Mesendoderm (in vitro differentiated cells): ENCODE results near the gene ZNF277.
A peak's percentile ranks its signal among the peaks of the same experiment; 100 is the strongest.

Source experiments
- DNase-seq: peaks from one replicate; pipeline ENCODE4 v3.0.0; 2013
- H2AK5ac ChIP-seq: 2 replicates; pipeline ENCODE4 v1.6.1; 2013; ENCODE audit warnings: low read length, inconsistent platforms
- H2BK120ac ChIP-seq: 2 replicates; pipeline ENCODE4 v1.6.1; 2013; ENCODE audit warnings: low read depth, mild to moderate bottlenecking, low read length, moderate library complexity, mixed read lengths
- H2BK15ac ChIP-seq: replicated peaks from 2 replicates; pipeline ENCODE4 v1.6.1; 2013; ENCODE audit warnings: low read depth, mild to moderate bottlenecking, moderate library complexity
- H2BK5ac ChIP-seq: 2 replicates; pipeline ENCODE4 v1.6.1; 2013; ENCODE audit warnings: low read length, inconsistent platforms
- H3K18ac ChIP-seq: 2 replicates; pipeline ENCODE4 v1.6.1; 2013; ENCODE audit warnings: mild to moderate bottlenecking, low read length, mixed read lengths
- H3K23ac ChIP-seq: one replicate; pipeline ENCODE4 v1.6.1; 2013; ENCODE audit warnings: low read length
- H3K27ac ChIP-seq: 2 replicates; pipeline ENCODE4 v1.5.1; 2013; ENCODE audit warnings: low read depth, mild to moderate bottlenecking, inconsistent platforms, low read length, moderate library complexity
- H3K27me3 ChIP-seq: 2 replicates; pipeline ENCODE4 v1.6.1; 2013; ENCODE audit warnings: low read length, control low read depth, mild to moderate bottlenecking, inconsistent platforms; ENCODE audit not compliant: insufficient read depth, poor library complexity
- H3K36me3 ChIP-seq: 2 replicates; pipeline ENCODE4 v1.6.1; 2013; ENCODE audit warnings: low read length, inconsistent platforms; ENCODE audit not compliant: control insufficient read depth, insufficient read depth
- H3K4ac ChIP-seq: one replicate; pipeline ENCODE4 v1.6.1; 2013; ENCODE audit warnings: low read depth, mild to moderate bottlenecking, low read length, moderate library complexity
- H3K4me1 ChIP-seq: 2 replicates; pipeline ENCODE4 v1.6.1; 2013; ENCODE audit warnings: low read depth, low read length, inconsistent platforms; ENCODE audit not compliant: control insufficient read depth
- H3K4me2 ChIP-seq: 2 replicates; pipeline ENCODE4 v1.6.1; 2013; ENCODE audit warnings: low read length
- H3K4me3 ChIP-seq: 2 replicates; pipeline ENCODE4 v1.5.1; 2013; ENCODE audit warnings: mild to moderate bottlenecking, low read length
- H3K56ac ChIP-seq: one replicate; pipeline ENCODE4 v1.6.1; 2013; ENCODE audit warnings: low read length
- H3K79me1 ChIP-seq: 2 replicates; pipeline ENCODE4 v1.6.1; 2013; ENCODE audit warnings: low read length, inconsistent platforms
- H3K79me2 ChIP-seq: 2 replicates; pipeline ENCODE4 v1.6.1; 2013; ENCODE audit warnings: mild to moderate bottlenecking, low read length; ENCODE audit not compliant: control insufficient read depth, insufficient read depth
- H3K9ac ChIP-seq: 2 replicates; pipeline ENCODE4 v1.6.1; 2013; ENCODE audit warnings: low read length, inconsistent platforms
- H4K5ac ChIP-seq: one replicate; pipeline ENCODE4 v1.6.1; 2013; ENCODE audit warnings: low read length
- H4K8ac ChIP-seq: one replicate; pipeline ENCODE4 v1.6.1; 2013; ENCODE audit warnings: low read depth, mild to moderate bottlenecking, control low read depth, low read length, moderate library complexity
- WGBS: extraction: QIAGEN DNeasy Blood & Tissue Kit; methylation state at CpG from one replicate; pipeline ENCODE4 v1.1.7; 2013; ENCODE audit warnings: low lambda C conversion rate, missing lambda C conversion rate; ENCODE audit not compliant: insufficient coverage; ENCODE audit errors: extremely low coverage; 5-methylcytosine and 5-hydroxymethylcytosine counted together

The ZNF277 gene

DNA sequence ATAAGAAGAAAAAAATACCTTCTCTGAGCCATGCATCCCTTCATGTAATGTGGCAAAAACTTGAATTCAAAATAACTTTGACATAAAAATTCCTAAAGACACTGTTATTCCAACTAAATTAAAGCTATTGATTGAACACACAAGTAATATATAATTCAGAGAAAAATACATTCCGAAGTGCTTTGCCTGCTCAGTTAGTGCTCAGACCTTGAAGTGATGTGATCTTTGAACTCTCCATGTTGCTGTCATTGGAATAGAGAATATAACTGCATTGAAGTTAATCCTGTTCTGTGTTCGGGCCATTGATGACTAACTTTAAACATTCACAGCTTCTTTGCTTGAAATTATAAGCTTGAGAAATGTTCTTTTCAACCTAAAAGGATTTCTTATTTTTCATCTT is 129.8 kb downstream of the ZNF277 start:
- Histone ChIP-seq H3K79me2 (no peaks in the 10 kb centered on the region), H3K79me1 (no peaks in the 10 kb centered on the region)

DNA sequence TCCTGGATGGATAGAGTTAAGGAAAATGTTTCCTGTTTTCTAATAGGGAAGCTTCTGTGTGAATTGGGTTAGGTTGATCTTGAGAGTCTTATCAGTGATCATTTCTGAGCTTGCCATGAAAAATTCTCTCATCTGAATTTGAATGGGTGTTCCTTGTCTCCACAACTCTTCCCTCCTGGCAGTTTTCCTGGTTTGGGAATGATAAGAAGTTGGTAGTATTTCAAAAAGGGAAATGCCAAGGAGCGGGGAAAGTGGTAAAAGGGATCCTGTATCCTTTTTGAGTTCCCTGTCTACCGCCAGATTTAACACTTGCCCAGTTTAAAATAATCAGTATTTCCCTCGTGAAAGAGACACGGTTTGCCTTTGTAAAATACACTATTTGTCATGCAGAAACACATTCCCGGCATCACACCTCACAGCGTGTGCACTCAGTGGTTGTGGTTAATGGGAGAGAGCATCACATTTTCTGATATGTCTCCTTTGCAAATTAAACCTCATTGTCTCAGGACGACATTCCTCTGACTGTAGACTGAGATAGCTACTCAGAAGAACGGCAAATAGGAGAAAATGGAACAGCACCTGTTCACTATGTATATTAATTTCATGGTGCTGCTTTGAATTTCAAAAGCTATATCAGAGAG is 130.6 kb downstream of the ZNF277 start:
- Histone ChIP-seq H3K27ac (no peak overlapping the region), H3K4me2 (no peak overlapping the region), H2BK120ac (no peak overlapping the region), H3K4me3 (no peak overlapping the region), H3K56ac (no peak overlapping the region), H3K23ac (no peak overlapping the region), H2BK5ac (no peak overlapping the region), H3K27me3 (no peaks in the 10 kb centered on the region), H3K36me3 (no peaks in the 10 kb centered on the region), H3K18ac (peak overlapping the region; percentile 39), H3K4ac (no peak overlapping the region), H3K79me2 (no peaks in the 10 kb centered on the region), H3K4me1 (peaks cover 6% of the 10 kb centered on the region), H4K5ac (no peak overlapping the region), H3K79me1 (no peaks in the 10 kb centered on the region), H2BK15ac (no peak overlapping the region), H4K8ac (no peak overlapping the region), H2AK5ac (no peak overlapping the region), H3K9ac (no peak overlapping the region)
- DNase-seq: peak; percentile 27
- no CpG with 5 or more reads among the region's 8 CpGs for WGBS

More for the DNA sequence above, 129.8 kb downstream of the ZNF277 start:
- Histone ChIP-seq H3K56ac (no peak overlapping the region), H2BK120ac (no peak overlapping the region), H3K4ac (no peak overlapping the region), H2AK5ac (no peak overlapping the region), H2BK15ac (no peak overlapping the region), H3K18ac (no peak overlapping the region), H3K36me3 (no peaks in the 10 kb centered on the region), H3K4me3 (no peak overlapping the region), H3K27ac (no peak overlapping the region), H3K9ac (no peak overlapping the region), H4K5ac (no peak overlapping the region), H3K23ac (no peak overlapping the region), H3K4me1 (peaks cover 6% of the 10 kb centered on the region), H3K27me3 (no peaks in the 10 kb centered on the region), H3K4me2 (no peak overlapping the region), H4K8ac (no peak overlapping the region), H2BK5ac (no peak overlapping the region)
- no peak for DNase-seq
- no CpG with 5 or more reads among the region's 2 CpGs for WGBS

DNA sequence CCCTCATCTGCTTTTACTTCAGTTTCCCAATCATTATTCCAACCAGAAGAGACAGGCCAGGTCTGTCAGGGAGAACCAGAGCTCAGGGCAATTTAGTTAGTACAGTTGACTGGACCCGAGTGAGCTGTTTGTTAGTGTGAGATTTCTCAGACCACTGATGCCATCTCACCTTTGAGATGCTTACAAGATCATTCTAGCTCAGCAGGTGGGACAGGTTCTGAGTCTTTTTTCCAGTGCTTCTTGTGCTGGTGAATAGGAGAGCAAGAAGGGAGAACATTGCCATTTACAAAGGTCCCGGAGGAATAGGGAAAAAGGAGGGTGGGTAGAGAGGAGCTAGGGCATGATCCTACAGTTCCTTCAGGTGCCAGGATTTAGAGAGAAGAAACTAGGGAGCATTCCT is 131.4 kb downstream of the ZNF277 start:
- H3K4ac ChIP-seq: no peak overlapping the region
- no CpG with 5 or more reads among the region's 2 CpGs for WGBS
- H3K36me3 ChIP-seq: no peaks in the 10 kb centered on the region
- H2BK5ac ChIP-seq: no peak overlapping the region
- H4K8ac ChIP-seq: no peak overlapping the region
- H3K9ac ChIP-seq: no peak overlapping the region
- no peak for DNase-seq
- H3K79me2 ChIP-seq: no peaks in the 10 kb centered on the region
- H2BK15ac ChIP-seq: no peak overlapping the region
- no peak overlapping the region for H3K27ac ChIP-seq
- no peaks in the 10 kb centered on the region for H3K27me3 ChIP-seq
- H3K79me1 ChIP-seq: no peaks in the 10 kb centered on the region
- H2AK5ac ChIP-seq: no peak overlapping the region
- H4K5ac ChIP-seq: no peak overlapping the region
- H3K4me3 ChIP-seq: no peak overlapping the region
- no peak overlapping the region for H3K23ac ChIP-seq
- no peak overlapping the region for H2BK120ac ChIP-seq
- H3K4me1 ChIP-seq: peaks cover 6% of the 10 kb centered on the region
- no peak overlapping the region for H3K56ac ChIP-seq
- H3K18ac ChIP-seq: no peak overlapping the region
- no peak overlapping the region for H3K4me2 ChIP-seq

DNA sequence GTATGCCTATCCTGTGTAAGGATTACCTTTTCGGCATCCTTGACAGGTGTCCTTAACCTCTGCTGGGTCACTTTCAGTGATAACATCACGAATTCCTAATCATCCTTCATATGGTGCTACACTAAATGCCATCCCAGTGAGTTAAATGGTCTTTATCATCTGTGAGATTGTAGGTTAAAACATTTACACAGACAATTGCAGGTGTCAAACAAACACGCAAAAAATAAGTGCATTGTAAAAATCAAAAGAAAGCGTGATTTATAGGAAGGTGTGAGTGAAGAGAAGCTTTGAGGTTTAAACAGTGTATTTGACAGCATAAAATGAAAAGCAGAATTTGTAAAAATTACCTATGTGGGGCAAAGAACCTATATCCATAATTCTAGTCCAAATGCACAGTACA is 132.3 kb downstream of the ZNF277 start:
- no peak overlapping the region for H2BK5ac ChIP-seq
- no peaks in the 10 kb centered on the region for H3K79me2 ChIP-seq
- no peaks in the 10 kb centered on the region for H3K27me3 ChIP-seq
- no peak overlapping the region for H3K9ac ChIP-seq
- DNase-seq: no peak
- H3K23ac ChIP-seq: no peak overlapping the region
- no peak overlapping the region for H3K4me2 ChIP-seq
- H3K56ac ChIP-seq: no peak overlapping the region
- no peak overlapping the region for H2BK15ac ChIP-seq
- peaks cover 6% of the 10 kb centered on the region for H3K4me1 ChIP-seq
- H3K18ac ChIP-seq: no peak overlapping the region
- WGBS: 100% methylated on average over 1 of the region's 4 CpGs
- H4K5ac ChIP-seq: no peak overlapping the region
- H2BK120ac ChIP-seq: no peak overlapping the region
- no peak overlapping the region for H3K4me3 ChIP-seq
- no peak overlapping the region for H2AK5ac ChIP-seq
- no peak overlapping the region for H3K4ac ChIP-seq
- no peaks in the 10 kb centered on the region for H3K36me3 ChIP-seq
- H3K27ac ChIP-seq: no peak overlapping the region
- no peaks in the 10 kb centered on the region for H3K79me1 ChIP-seq
- H4K8ac ChIP-seq: no peak overlapping the region

DNA sequence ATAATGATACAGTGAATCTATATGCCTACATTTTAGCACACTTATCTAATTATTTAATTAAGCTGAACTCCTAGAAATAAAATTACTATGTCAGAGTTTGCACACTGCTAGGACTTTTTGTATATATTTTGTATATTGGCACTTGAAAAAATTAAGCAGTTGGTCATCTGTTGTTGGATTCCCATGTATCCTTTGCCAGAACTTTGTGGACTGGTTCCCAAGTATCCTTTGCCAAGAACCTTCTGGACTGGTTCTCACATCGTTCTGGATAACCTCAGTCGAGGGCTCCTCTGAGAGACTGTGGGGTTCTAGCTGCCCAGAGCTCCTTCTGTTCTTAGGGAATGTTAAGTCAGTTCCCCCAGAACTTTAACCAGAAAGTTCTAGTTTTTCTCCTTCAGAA is 135.0 kb downstream of the ZNF277 start:
- H3K79me1 ChIP-seq: no peaks in the 10 kb centered on the region
- H3K36me3 ChIP-seq: no peaks in the 10 kb centered on the region
- no peak overlapping the region for H2BK5ac ChIP-seq
- no peak overlapping the region for H3K4me3 ChIP-seq
- no peaks in the 10 kb centered on the region for H3K79me2 ChIP-seq
- no peak overlapping the region for H4K8ac ChIP-seq
- H3K23ac ChIP-seq: no peak overlapping the region
- H4K5ac ChIP-seq: no peak overlapping the region
- no peak overlapping the region for H2BK15ac ChIP-seq
- H3K4me2 ChIP-seq: no peak overlapping the region
- peaks cover 6% of the 10 kb centered on the region for H3K4me1 ChIP-seq
- no peak overlapping the region for H3K4ac ChIP-seq
- no peaks in the 10 kb centered on the region for H3K27me3 ChIP-seq
- H2BK120ac ChIP-seq: no peak overlapping the region
- H3K27ac ChIP-seq: no peak overlapping the region
- no peak overlapping the region for H3K9ac ChIP-seq
- H2AK5ac ChIP-seq: no peak overlapping the region
- no peak overlapping the region for H3K18ac ChIP-seq
- DNase-seq: no peak
- no peak overlapping the region for H3K56ac ChIP-seq
- WGBS: no CpG with 5 or more reads among the region's 2 CpGs
